B cell (primary cell): ENCODE measurements around the gene LONP1. TPM values are rescaled to one million over a fixed set of nuclear protein-coding genes. Genes with fewer than 3 reads are reported as not detected.

Experiments
- ATAC-seq: fragments of 200-7000 bp; cut with Tn5 transposase; one replicate; pipeline ENCODE4 v1.10.0; 2021; ENCODE audit warnings: low read depth, mild to moderate bottlenecking, moderate number of reproducible peaks, moderate library complexity
- CTCF ChIA-PET: fragments of 350-600 bp; sonication (Branson Sonifier 250); formaldehyde crosslinking; loops from one replicate; lab custom pipeline; 2021; ENCODE audit warnings: antibody characterized with exemption, inconsistent platforms; lab: Charles Lee
- POLR2A ChIA-PET: fragments of 350-600 bp; sonication (Branson Sonifier 250); formaldehyde crosslinking; loops from one replicate; lab custom pipeline; 2021; ENCODE audit warnings: antibody characterized with exemption; lab: Charles Lee
- DNase-seq: peaks from one replicate; pipeline ENCODE4 v3.0.0; 2013
- H2AFZ ChIP-seq: 2 replicates; pipeline ENCODE4 v1.6.1; 2012; ENCODE audit warnings: mild to moderate bottlenecking, low read depth, low read length; ENCODE audit not compliant: insufficient read depth, poor library complexity, severe bottlenecking
- H3K27ac ChIP-seq, 2 donors: 1 replicate in 1 of 2; 2 replicates in 1 of 2; pipeline ENCODE4 v1.5.1; 2012 to 2013; ENCODE audit warnings: low read length in 2 of 2, mild to moderate bottlenecking in 2 of 2, moderate library complexity in 1 of 2
- H3K27me3 ChIP-seq, 4 experiments: fragments of 200-600 bp in 1 of 4; sonication (generic) in 1 of 4; replicated peaks in 1 of 4; 1 replicate in 2 of 4; 2 replicates in 2 of 4; pipeline versions ENCODE4 v1.6.1 to v1.7.0; 2013 to 2016; ENCODE audit warnings: low read length in 3 of 4, mild to moderate bottlenecking in 2 of 4, mixed read lengths in 1 of 4, moderate library complexity in 1 of 4; ENCODE audit not compliant: insufficient read depth in 4 of 4, control insufficient read depth in 3 of 4; ENCODE audit errors: control extremely low read depth in 1 of 4
- H3K36me3 ChIP-seq, 2 experiments: replicated peaks in 1 of 2; 1 replicate in 1 of 2; 2 replicates in 1 of 2; pipeline versions ENCODE4 v1.6.1 to v1.7.1; 2013; ENCODE audit warnings: low read length in 1 of 2; ENCODE audit not compliant: insufficient read depth in 2 of 2, control insufficient read depth in 1 of 2; ENCODE audit errors: control extremely low read depth in 1 of 2, extremely low read depth in 1 of 2
- H3K4me1 ChIP-seq, 2 donors: fragments of 200-600 bp in 1 of 2; sonication (generic) in 1 of 2; 1 replicate in 1 of 2; 2 replicates in 1 of 2; pipeline versions ENCODE4 v1.5.1 to v1.6.1; 2013 to 2017; ENCODE audit warnings: low read length in 2 of 2; ENCODE audit not compliant: control insufficient read depth in 2 of 2, insufficient read depth in 2 of 2
- H3K4me2 ChIP-seq: replicated peaks from 2 replicates; pipeline ENCODE3; 2012; ENCODE audit warnings: mild to moderate bottlenecking, low read depth, low read length; ENCODE audit not compliant: poor library complexity, severe bottlenecking
- H3K4me3 ChIP-seq, 5 experiments: fragments of 200-600 bp in 1 of 5; sonication (generic) in 1 of 5; 1 replicate in 3 of 5; 2 replicates in 2 of 5; pipeline versions ENCODE4 v1.5.1 to v1.7.0; 2011 to 2016; ENCODE audit warnings: low read length in 4 of 5, mild to moderate bottlenecking in 4 of 5, low read depth in 2 of 5, control low read depth in 1 of 5, moderate library complexity in 1 of 5; ENCODE audit not compliant: insufficient read depth in 1 of 5; ENCODE audit errors: control extremely low read depth in 1 of 5, extremely low read depth in 1 of 5
- H3K79me2 ChIP-seq: fragments of 200-600 bp; sonication (generic); one replicate; pipeline ENCODE4 v1.6.0; 2016; ENCODE audit warnings: low read length; ENCODE audit not compliant: control insufficient read depth, insufficient read depth
- H3K9ac ChIP-seq: fragments of 200-600 bp; sonication (generic); 2 replicates; pipeline ENCODE4 v1.6.1; 2017; ENCODE audit warnings: mild to moderate bottlenecking, low read length, moderate library complexity
- H3K9me3 ChIP-seq, 3 donors: one replicate each; pipeline versions ENCODE4 v1.6.1 to v1.7.1; 2013; ENCODE audit warnings: low read length in 2 of 3; ENCODE audit not compliant: control insufficient read depth in 2 of 3, insufficient read depth in 1 of 3; ENCODE audit errors: control extremely low read depth in 1 of 3
- H4K20me1 ChIP-seq: 2 replicates; pipeline ENCODE4 v1.6.0; 2012; ENCODE audit warnings: mild to moderate bottlenecking, low read length; ENCODE audit not compliant: insufficient read depth, control insufficient read depth, poor library complexity, severe bottlenecking
- H3K27ac Mint-ChIP-seq: one replicate; pipeline ENCODE4 v1.8.0; 2021; ENCODE audit warnings: mixed read lengths
- H3K27me3 Mint-ChIP-seq: one replicate; pipeline ENCODE4 v1.8.0; 2021; ENCODE audit warnings: mixed read lengths
- H3K4me1 Mint-ChIP-seq: one replicate; pipeline ENCODE4 v1.8.0; 2021; ENCODE audit warnings: mixed read lengths
- H3K4me3 Mint-ChIP-seq: one replicate; pipeline ENCODE4 v1.8.0; 2021; ENCODE audit warnings: mixed read lengths
- H3K9me3 Mint-ChIP-seq: one replicate; pipeline ENCODE4 v1.8.0; 2022; ENCODE audit warnings: mixed read lengths; ENCODE audit not compliant: insufficient read depth
- CTCF ChIP-seq: fragments of 200-600 bp; IDR thresholded peaks from one replicate; pipeline ENCODE4 v1.8.0; 2022; ENCODE audit warnings: antibody characterized with exemption, mild to moderate bottlenecking
- EZH2 ChIP-seq: IDR thresholded peaks from 2 replicates; pipeline ENCODE4 v1.6.1; 2012; ENCODE audit warnings: borderline replicate concordance, low read depth, mild to moderate bottlenecking, moderate library complexity, low read length; ENCODE audit not compliant: insufficient read depth, poor library complexity, severe bottlenecking
- WGBS: methylation state at CpG from one replicate; pipeline ENCODE4 v1.1.5; 2013; ENCODE audit warnings: missing lambda C conversion rate; ENCODE audit not compliant: insufficient coverage; 5-methylcytosine and 5-hydroxymethylcytosine counted together
- intact Hi-C: fragments of 100-400 bp; cut with micrococcal nuclease; formaldehyde crosslinking; loops from one replicate; pipeline ENCODE4 v1.10.0; 2022
- polyA plus RNA-seq: library from polyadenylated mRNA; depleted of rRNA; stranded (reverse); fragments of >200 nt; gene quantifications from 2 replicates; pipeline ENCODE4 v1.2.3, GENCODE V29; 2012
- total RNA-seq, 2 donors: library from RNA; stranded (reverse); fragments of 120-200 nt in 1 of 2; gene quantifications; 1 replicate in 1 of 2; 2 replicates in 1 of 2; pipeline versions ENCODE4 v1.2.3 to v1.2.4, GENCODE V29; 2013 to 2022

The LONP1 gene
- total and polyA plus RNA-seq, 2 donors (not counting 1 experiment from before 2014, with no cell fraction given), result 60.1 to 67.2 TPM

- DNase-seq (no peak), ATAC-seq (no peak)
- H3K4me1 Mint-ChIP-seq, result no peaks in the 10 kb centered on the region
- 100% methylated on average over 6 of the region's 7 CpGs for WGBS
- POLR2A ChIA-PET, result interaction anchor here (0.6 kb wide), 1 partner anchor 59 kb away, joined by 7 read pairs; no protein-coding TSS in a partner anchor
- no peaks in the 10 kb centered on the region for H3K9me3 Mint-ChIP-seq
- TF ChIP-seq EZH2 (no peak), CTCF (no peak)
- H3K27me3 ChIP-seq, result no peaks in the 10 kb centered on the region
- peak overlapping the region; percentile 26 for H3K27ac Mint-ChIP-seq
- H3K4me1 ChIP-seq, result no peaks in the 10 kb centered on the region
- no peak overlapping the region for H3K9ac ChIP-seq
- CTCF ChIA-PET, result no interaction called here
- H3K9me3 ChIP-seq, result peaks cover 0 to 3% (median 0%) of the 10 kb centered on the region in 3 donors
- H3K27ac ChIP-seq, result no peak overlapping the region
- no peak overlapping the region for H3K4me3 Mint-ChIP-seq
- no peak overlapping the region for H3K4me3 ChIP-seq
- no peak overlapping the region for H3K4me2 ChIP-seq
- no peaks in the 10 kb centered on the region for H3K79me2 ChIP-seq
- H2AFZ ChIP-seq, result no peak overlapping the region
- peaks cover 11% of the 10 kb centered on the region for H4K20me1 ChIP-seq
- H3K36me3 ChIP-seq, result peaks cover 0 to 27% of the 10 kb centered on the region in 2 experiments
- no peaks in the 10 kb centered on the region for H3K27me3 Mint-ChIP-seq
- intact Hi-C loops, result no loop called here
Measured at GRCh38 chr19:5671600-5671999, 48.3 kb downstream of the LONP1 start.

DNA sequence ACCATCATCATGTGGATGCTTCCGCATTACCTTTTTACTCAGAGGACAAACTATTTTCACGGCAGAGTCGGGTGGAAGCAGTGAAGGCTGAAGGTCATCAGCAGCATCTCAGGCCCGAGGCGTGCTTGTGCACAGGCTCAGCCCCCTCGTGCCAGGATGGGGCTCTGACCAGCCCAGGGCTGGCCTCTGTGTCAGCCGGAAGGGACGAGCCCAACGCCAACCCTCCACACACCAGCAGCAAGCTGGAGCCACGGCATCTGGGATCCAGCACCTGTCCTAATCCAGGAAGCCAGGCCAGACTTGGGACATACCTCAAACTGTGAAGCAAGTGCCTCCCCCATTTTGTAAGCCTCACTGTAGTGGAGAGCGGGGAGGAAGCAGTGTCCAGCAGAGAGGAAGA is 50.7 kb downstream of the LONP1 start:
- Histone ChIP-seq H3K36me3 (peaks cover 0 to 51% of the 10 kb centered on the region in 2 experiments), H3K27ac (no peak overlapping the region), H3K4me2 (no peak overlapping the region), H4K20me1 (peaks cover 15% of the 10 kb centered on the region), H3K9ac (no peak overlapping the region), H3K9me3 (peaks cover 0 to 3% (median 0%) of the 10 kb centered on the region in 3 donors), H3K27me3 (no peaks in the 10 kb centered on the region), H2AFZ (no peak overlapping the region), H3K4me3 (no peak overlapping the region), H3K79me2 (peaks cover 1% of the 10 kb centered on the region), H3K4me1 (no peaks in the 10 kb centered on the region)
- intact Hi-C loops, result no loop called here
- TF ChIP-seq EZH2 (no peak), CTCF (no peak)
- ATAC-seq (no peak), DNase-seq (no peak)
- CTCF ChIA-PET, result no interaction called here
- WGBS, result 91% methylated on average over 11 of the region's 11 CpGs
- POLR2A ChIA-PET, result no interaction called here
- H3K4me1 Mint-ChIP-seq, result no peaks in the 10 kb centered on the region
- H3K4me3 Mint-ChIP-seq, result no peak overlapping the region
- H3K9me3 Mint-ChIP-seq, result no peaks in the 10 kb centered on the region
- H3K27me3 Mint-ChIP-seq, result no peaks in the 10 kb centered on the region
- H3K27ac Mint-ChIP-seq, result no peak overlapping the region
